GM12874 (cell line): ENCODE measurements around the gene EIF4H.

Source experiments
- CTCF ChIP-seq: IDR thresholded peaks from 2 replicates; pipeline ENCODE4 v1.5.1; 2011; ENCODE audit warnings: low read depth, mild to moderate bottlenecking, control low read depth, low read length, moderate library complexity; ENCODE audit not compliant: insufficient read depth

Gene EIF4H

GRCh38 chr7:74175340-74175739, 1.2 kb downstream of the EIF4H start:
- no peak for TF ChIP-seq CTCF

DNA sequence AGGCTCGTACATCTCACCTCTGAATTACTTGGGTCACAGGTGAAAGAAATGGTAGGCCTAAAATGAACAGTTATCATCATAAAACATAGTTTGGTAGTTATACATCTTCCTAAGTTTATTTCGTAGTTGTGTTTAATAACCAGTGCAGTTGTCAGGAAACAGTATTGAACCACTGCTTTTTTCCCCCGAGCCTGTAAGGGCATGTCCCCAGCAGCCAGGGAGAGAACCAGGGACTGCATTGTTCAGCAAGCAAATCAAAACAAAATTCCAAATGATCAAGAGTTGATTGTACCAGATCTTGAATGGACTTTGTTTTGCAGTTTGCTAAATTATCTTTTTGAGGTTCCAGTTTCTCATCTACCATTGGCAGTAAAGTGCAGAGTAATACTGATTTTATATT, 2.4 kb downstream of the EIF4H start:
- no peak for TF ChIP-seq CTCF

GRCh38 chr7:74178632-74179031, 4.5 kb downstream of the EIF4H start:
- TF ChIP-seq CTCF = no peak

- no peak for TF ChIP-seq CTCF
Observed at GRCh38 chr7:74179935-74180604, 5.9 kb downstream of the EIF4H start.

GRCh38 chr7:74180866-74181265, 6.7 kb downstream of the EIF4H start:
- TF ChIP-seq CTCF = no peak

DNA sequence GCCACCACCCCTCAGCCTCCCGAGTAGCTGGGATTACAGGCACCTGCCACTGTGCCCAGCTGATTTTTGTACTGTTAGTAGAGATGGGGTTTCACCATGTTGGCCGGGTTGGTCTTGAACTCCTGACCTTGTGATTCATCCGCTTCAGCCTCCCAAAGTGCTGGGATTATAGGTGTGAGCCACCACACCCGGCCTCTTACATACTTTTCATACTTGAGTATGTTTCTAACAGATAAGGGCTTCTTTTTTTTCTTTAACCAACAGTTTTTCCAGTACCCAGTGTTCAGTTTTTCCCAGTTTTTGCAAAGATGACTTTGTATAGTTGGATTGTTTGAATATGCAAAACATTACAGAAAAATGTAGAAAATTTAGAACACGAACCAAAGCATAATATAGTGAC, 7.7 kb downstream of the EIF4H start:
- TF ChIP-seq CTCF = no peak

GRCh38 chr7:74182453-74183090, 8.4 kb downstream of the EIF4H start:
- no peak for TF ChIP-seq CTCF
